HG03108 (cell line): Measurements from ENCODE around the gene MBD2.
"Not testable (repeated sequence)": the region's sequence is repeated elsewhere in the genome, so short reads cannot be mapped to it uniquely, and the experiment has no call there.

Experiments used
- ATAC-seq: cut with Tn5 transposase; IDR thresholded peaks from one replicate; pipeline ENCODE4 v1.9.1; 2021; ENCODE audit warnings: moderate library complexity; ENCODE audit not compliant: unreplicated experiment

MBD2 gene

DNA sequence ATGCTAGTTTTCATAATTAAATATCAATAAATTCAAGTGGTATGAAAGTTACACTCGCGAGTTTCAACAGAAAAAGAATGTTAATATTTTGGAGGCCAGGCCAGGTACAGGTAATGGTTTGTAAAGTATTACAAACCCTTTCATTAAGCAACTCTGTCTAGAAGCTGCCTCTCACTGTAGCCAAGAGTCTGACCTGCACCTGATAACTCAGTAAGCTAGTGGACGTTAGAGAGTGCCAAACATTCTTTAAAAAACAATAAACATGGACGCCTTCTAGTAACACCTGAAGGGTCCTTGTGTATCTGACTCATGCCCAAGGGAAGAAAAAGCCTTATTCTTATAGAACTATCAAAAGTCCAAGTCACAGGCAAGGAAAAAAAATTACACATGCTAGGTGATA lies 70.2 kb downstream of the MBD2 start:
- no peak for ATAC-seq

- ATAC-seq: no peak
Measured at GRCh38 chr18:54151376-54151775, 73.1 kb downstream of the MBD2 start.

DNA sequence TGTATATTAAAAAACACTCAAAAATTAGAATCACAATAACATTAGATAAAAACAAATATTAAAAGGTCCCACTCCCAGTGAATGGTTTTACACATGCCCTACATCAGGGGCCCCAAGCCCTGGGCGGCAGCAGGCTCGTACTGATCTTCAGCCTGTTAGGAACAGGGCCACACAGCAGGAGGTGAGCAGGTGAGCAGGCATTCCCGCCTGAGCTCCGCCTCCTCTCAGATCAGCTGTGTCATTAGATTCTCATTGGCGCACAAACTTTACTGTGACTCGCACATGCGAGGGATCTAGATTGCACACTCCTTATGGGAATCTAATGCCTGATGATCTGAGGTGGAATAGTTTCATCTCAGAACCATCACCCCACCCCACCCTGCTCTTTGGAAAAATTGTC lies 74.2 kb downstream of the MBD2 start:
- no peak for ATAC-seq

DNA sequence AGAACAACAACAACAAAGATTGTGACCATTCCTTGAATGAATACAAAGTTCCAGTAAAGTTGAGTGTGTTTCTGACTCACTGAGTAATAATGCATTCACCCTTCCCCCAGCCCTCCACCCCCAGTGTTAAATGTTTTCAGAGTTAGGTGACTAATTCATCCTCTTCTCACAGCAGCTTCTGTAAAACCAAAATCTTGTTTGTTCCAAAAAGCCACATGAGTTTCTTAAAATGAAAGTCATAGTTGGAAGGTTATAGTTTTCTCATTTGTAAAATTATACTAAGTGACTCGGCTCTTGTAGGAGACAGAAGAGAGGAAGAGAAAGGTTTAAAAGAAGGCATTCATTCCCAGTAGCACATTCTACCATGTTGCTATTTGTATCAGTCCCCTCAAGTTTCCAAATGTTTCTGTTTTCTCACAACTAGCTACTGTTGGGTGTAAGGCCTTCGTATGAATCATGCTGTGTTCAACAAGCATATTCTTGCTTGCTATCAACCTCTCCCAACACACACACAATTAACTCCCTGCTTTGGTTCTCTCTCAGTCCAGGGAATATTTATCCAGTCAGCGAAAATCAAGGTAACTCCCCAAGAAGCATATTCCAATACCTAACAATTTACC lies 75.3 kb downstream of the MBD2 start:
- ATAC-seq: peak; percentile 52

DNA sequence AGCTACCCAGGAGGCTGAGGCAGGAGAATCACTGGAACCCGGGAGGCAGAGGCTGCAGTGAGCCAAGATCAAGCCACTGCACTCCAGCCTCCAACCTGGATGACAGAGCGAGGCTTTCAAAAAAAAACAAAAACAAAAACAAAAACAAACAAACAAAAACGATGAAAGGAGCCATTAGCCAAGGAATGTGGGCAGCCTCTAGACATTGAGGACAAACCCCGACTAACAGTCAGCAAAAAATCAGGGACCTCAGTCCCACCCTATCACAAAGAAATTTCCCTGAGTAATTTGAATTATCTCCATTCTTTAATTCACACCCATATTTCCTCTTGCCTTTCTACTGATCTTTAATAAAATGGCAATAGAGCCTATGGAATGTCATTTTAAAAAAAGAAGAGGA lies 75.8 kb downstream of the MBD2 start:
- ATAC-seq: no peak

DNA sequence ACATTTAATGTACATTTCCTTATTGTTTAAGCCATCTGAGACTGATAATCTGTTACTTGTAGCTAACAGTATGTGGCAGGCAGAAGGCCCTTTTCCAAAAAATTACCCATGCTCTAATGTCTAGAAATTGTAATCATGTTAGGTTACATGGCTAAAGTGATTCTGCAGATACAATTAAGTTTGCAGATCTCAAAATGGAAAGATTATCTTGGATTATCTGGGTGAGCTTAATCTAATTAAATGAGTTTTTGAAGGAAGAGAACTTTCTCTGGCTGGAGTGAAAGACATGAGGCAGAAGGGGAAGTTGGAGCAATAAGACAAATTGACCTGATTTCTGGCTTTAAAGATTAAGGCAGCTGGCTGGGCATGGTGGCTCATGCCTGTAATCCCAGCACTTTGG lies 76.3 kb downstream of the MBD2 start:
- no peak for ATAC-seq

GRCh38 chr18:54147439-54147838 lies 77.0 kb downstream of the MBD2 start:
- ATAC-seq: peak; percentile 77

DNA sequence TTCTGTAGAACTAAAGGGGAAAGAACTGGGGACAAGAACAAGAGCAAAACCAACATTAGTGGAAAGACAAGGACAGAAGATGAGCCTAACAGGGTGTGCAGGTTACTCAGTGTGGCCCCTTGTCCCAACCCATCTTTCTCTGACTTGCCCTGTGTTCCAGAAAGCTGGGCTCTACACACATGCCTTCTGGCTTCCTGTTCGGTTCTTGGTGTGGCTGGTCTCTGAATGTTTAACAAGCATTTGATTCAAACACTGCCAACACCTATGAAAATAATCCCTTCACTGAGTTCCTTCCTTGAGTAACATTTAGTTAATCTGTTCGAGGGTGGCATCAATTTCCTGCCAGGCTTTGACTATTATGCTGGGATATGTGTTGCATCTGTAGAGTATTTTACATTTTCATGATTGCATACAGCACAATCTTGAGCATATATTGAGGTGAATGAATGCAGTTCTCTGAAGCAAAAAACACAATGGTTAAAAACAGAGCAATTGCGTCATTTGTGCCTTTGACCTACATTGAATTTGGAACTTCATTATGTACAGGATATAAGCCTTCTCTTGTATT lies 83.3 kb downstream of the MBD2 start:
- ATAC-seq: no peak

- ATAC-seq: no peak
Measured at GRCh38 chr18:54140641-54141040, 83.8 kb downstream of the MBD2 start.

DNA sequence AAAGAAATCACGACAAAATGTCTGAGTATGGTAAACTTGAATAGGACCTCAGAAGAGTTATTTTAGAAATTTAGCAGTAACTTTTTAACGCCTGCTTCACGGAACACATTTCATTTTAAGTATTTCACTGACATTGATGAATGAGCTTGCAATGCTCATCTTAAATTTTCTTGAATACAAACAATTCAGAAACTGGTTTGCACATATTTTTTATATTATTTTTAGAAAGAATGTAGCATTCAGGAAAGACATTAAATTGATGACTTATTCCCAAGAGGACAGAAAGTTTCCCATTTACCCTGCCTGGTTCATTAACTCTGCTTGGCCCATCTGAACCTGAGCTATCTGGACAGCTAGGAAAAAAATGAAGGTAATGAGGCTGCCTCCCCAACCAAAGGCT lies 89.3 kb downstream of the MBD2 start:
- no peak for ATAC-seq

- no peak for ATAC-seq
Measured at GRCh38 chr18:54134053-54134452, 90.4 kb downstream of the MBD2 start.

DNA sequence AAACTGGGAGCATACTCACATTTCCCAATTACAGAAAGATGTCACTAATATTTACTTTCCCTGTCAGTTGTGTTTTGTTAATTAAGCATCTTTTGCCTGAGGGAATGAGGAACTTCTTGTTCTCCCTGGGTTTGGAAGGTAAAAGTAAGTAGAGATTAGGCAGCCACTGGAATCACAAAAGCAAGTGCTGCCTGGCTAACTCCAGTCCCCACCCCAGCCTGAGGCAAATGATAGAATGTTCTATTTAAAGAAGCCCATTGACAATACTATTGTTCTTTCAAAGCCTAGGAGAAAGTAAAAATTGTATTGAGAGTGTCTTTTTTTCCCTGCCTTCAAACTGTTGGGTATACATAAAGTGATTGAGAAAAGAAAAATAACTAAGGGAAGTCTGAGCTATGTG lies 93.8 kb downstream of the MBD2 start:
- no peak for ATAC-seq

GRCh38 chr18:54130177-54130576 lies 94.3 kb downstream of the MBD2 start:
- no peak for ATAC-seq

DNA sequence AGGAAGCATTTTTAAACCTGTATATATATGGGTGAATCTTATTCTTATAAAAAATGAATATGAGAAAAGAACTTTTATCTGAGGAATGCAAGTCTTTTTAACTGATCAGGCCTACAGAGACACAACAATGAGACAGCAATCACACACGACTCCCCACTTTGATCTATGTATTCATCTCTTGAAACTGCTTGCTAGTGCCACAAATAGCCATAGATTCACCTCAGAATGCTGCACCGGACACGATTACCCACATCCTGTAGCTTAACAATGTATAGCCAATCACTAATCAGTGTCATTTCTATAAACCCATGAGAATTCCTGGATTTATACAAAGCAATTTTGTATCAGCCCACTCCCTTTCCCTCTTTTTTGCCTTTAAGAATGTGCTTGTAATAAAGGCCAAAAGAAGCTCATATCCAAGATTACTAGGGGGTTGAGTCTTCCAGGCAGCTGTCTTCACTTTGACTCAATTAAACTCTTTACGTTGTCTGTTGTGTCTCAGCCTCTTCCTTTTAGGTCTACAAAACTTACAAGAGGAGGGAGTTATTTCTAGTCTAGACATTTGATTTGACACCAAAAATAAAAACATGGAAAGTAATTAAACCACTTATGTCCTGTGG lies 94.9 kb downstream of the MBD2 start:
- peak; percentile 59 for ATAC-seq

- ATAC-seq: peak; percentile 70
Measured at GRCh38 chr18:54127759-54128378, 96.6 kb downstream of the MBD2 start.

DNA sequence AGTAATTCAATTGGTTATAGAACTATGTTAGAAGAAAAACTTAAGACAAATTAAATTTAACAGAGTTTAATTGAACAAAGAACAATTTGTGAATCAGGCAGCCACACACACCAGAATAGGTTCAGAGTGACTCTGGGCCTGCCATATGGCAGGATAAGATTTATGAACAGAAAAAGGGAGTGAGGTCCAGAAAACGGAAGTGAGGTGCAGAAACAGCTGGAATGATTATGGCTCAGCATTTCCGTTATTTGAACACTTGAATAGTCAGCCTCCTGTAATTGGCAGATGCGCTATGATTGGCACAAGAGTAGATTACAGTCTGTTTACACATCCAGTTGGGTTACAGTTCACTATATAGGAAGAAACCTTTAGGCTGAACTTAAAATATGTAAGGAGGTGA lies 99.0 kb downstream of the MBD2 start:
- ATAC-seq: no peak

DNA sequence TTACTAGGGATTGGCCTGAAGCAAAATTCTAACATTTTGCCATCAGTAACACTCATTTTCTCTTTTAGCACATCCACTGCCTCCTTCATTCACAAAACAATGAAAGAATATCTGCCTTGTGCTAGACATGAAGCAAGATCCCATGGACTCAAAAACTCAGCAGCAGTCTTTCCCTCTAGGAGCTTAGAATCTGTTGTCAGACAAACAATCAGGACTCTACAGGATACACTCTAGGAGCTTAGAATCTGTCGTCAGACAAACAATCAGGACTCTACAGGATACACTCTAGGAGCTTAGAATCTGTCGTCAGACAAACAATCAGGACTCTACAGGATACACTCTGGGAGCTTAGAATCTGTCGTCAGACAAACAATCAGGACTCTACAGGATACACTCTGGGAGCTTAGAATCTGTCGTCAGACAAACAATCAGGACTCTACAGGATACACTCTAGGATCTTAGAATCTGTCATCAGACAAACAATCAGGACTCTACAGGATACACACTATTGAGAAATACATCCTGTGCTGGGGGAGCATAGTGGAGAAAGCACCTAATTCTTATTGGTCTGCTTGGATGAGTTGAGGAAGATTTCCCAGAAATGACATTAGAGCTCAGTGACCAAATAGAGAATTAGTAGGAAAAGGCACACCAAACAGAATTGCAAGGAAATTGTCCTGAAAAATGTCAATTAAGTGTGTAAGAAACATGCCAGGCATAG lies 100.6 kb downstream of the MBD2 start:
- ATAC-seq: not testable (repeated sequence)

DNA sequence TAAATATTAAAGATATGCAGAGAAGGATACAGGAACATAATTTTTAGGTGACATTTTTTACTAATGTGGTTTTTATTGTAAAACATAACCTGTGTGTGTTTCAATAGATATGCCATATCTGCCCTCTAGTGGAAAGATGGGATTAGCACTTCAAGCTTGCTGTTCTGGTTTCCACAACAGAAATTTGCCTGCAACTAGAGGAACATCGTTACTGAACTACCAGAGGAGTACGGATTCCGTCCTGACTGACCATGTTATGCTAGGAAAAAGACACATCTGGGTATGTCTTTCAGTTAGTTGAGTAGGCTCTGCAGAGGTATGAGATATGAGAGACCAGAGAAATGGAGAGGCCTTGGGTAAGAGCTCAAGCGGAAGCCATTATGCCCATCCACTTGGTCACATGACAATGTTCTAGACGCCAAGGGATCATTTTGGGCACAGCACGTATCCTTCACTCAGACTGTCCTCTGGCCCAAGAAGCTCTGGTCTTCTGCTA lies 104.9 kb downstream of the MBD2 start:
- ATAC-seq: peak; percentile 85

GRCh38 chr18:54117853-54118773 lies 106.4 kb downstream of the MBD2 start:
- ATAC-seq: no peak

- ATAC-seq: no peak
Measured at GRCh38 chr18:54116541-54117257, 107.8 kb downstream of the MBD2 start.
